ENCODE data around the gene PRDM1. TPM values are rescaled to one million over a fixed set of nuclear protein-coding genes. Genes with fewer than 3 reads are reported as not detected.

The PRDM1 gene
- total RNA-seq, 4 donors from 2014 or later, result 31.3 to 51.9 (median 40.9) TPM

- TF ChIP-seq CTCF (IDR thresholded peaks at IDR 0.05), result no peak
- no peak for TF ChIP-seq POLR2A (IDR thresholded peaks at IDR 0.05)
- H3K4me3 ChIP-seq (ENCODE audit: low read depth, poor library complexity, severe bottlenecking), result no peak overlapping the region
- intact Hi-C loops (cut with DNase I; ENCODE audit: low total_unique reads), result no loop called here
- no peak for DNase-seq (ENCODE audit: low spot score in 2 of 2)
- WGBS, 2 donors, result 70% methylated on average over 6 of the region's 6 CpGs
Measured at GRCh38 chr6:106117579-106117978, 31.4 kb downstream of the PRDM1 start.

GRCh38 chr6:106118835-106119431, 32.8 kb downstream of the PRDM1 start:
- 85 to 92% methylated on average over 3 of the region's 3 CpGs for WGBS, 2 donors
- DNase-seq (ENCODE audit: low spot score in 2 of 2), result no peak
- intact Hi-C loops (cut with DNase I; ENCODE audit: low total_unique reads), result no loop called here

GRCh38 chr6:106119546-106119945, 33.4 kb downstream of the PRDM1 start:
- peak in 1 of 2 donors; percentile 80 for DNase-seq (ENCODE audit: low spot score in 2 of 2)
- H3K4me3 ChIP-seq (ENCODE audit: low read depth, poor library complexity, severe bottlenecking), result no peak overlapping the region
- TF ChIP-seq POLR2A (IDR thresholded peaks at IDR 0.05) (no peak), CTCF (IDR thresholded peaks at IDR 0.05) (no peak)
- intact Hi-C loops (cut with DNase I; ENCODE audit: low total_unique reads), result no loop called here
- 53 to 70% methylated on average over 9 of the region's 9 CpGs for WGBS, 2 donors

More at GRCh38 chr6:106118835-106119431, 32.8 kb downstream of the PRDM1 start:
- H3K4me3 ChIP-seq (ENCODE audit: low read depth, poor library complexity, severe bottlenecking), result no peak overlapping the region
- no peak for TF ChIP-seq CTCF (IDR thresholded peaks at IDR 0.05)
- no peak for TF ChIP-seq POLR2A (IDR thresholded peaks at IDR 0.05)

- intact Hi-C loops (cut with DNase I; ENCODE audit: low total_unique reads), result no loop called here
- DNase-seq (ENCODE audit: low spot score in 2 of 2), result no peak
- no peak overlapping the region for H3K4me3 ChIP-seq (ENCODE audit: low read depth, poor library complexity, severe bottlenecking)
- 66 to 79% methylated on average over 2 of the region's 2 CpGs for WGBS, 2 donors
- TF ChIP-seq CTCF (IDR thresholded peaks at IDR 0.05), result no peak
- no peak for TF ChIP-seq POLR2A (IDR thresholded peaks at IDR 0.05)
Measured at GRCh38 chr6:106120006-106120405, 33.9 kb downstream of the PRDM1 start.

GRCh38 chr6:106120406-106120805, 34.3 kb downstream of the PRDM1 start:
- 94% methylated on average over 6 of the region's 6 CpGs for WGBS, 2 donors
- intact Hi-C loops (cut with DNase I; ENCODE audit: low total_unique reads), result no loop called here
- no peak for TF ChIP-seq CTCF (IDR thresholded peaks at IDR 0.05)
- no peak for TF ChIP-seq POLR2A (IDR thresholded peaks at IDR 0.05)
- DNase-seq (ENCODE audit: low spot score in 2 of 2), result no peak
- no peak overlapping the region for H3K4me3 ChIP-seq (ENCODE audit: low read depth, poor library complexity, severe bottlenecking)
